Measurements from ENCODE around the gene SLC47A2. TPM values are rescaled to one million over a fixed set of nuclear protein-coding genes. Genes with fewer than 3 reads are reported as not detected.

The SLC47A2 gene
- polyA plus RNA-seq, 1 donor from 2014 or later = not detected

- Histone ChIP-seq H3K9me3 (ENCODE audit: low read length) (no peaks in the 10 kb centered on the region), H3K79me2 (replicated peaks; ENCODE audit: insufficient read depth, low read length) (no peaks in the 10 kb centered on the region), H3K27me3 (ENCODE audit: insufficient read depth, low read depth, low read length) (no peaks in the 10 kb centered on the region), H4K20me1 (ENCODE audit: insufficient read depth) (no peaks in the 10 kb centered on the region), H3K4me3 (ENCODE audit: low read length) (no peak overlapping the region), H3K9me2 (ENCODE audit: insufficient read depth, low read length) (no peaks in the 10 kb centered on the region), H3K4me2 (ENCODE audit: low read length) (no peak overlapping the region), H3K9ac (ENCODE audit: low read length) (no peak overlapping the region), H3F3A (ENCODE audit: insufficient read depth, low read length, poor library complexity, severe bottlenecking) (no peaks in the 10 kb centered on the region), H3K36me3 (ENCODE audit: insufficient read depth, low read length) (no peaks in the 10 kb centered on the region), H3K27ac (ENCODE audit: low read length) (no peak overlapping the region), H2AFZ (ENCODE audit: low read depth, low read length) (no peak overlapping the region)
- TF ChIP-seq CTCF (IDR thresholded peaks at IDR 0.05; ENCODE audit: poor library complexity, severe bottlenecking) (no peak), POLR2AphosphoS5 (IDR thresholded peaks at IDR 0.05) (no peak), SMC3 (conservative IDR thresholded peaks at IDR 0.05; ENCODE audit: poor library complexity) (no peak), REST (IDR thresholded peaks at IDR 0.05; ENCODE audit: borderline replicate concordance) (no peak), TAF1 (IDR thresholded peaks at IDR 0.05; ENCODE audit: low read depth) (no peak), RAD21 (conservative IDR thresholded peaks at IDR 0.05) (no peak), MXI1 (conservative IDR thresholded peaks at IDR 0.05; ENCODE audit: poor library complexity, severe bottlenecking) (no peak), EZH2 (IDR thresholded peaks at IDR 0.05; ENCODE audit: borderline replicate concordance, insufficient read depth, low read length, poor library complexity, severe bottlenecking) (no peak), EP300 (conservative IDR thresholded peaks at IDR 0.05; ENCODE audit: poor library complexity, severe bottlenecking) (no peak)
These were observed 27.0 kb upstream of the SLC47A2 start for GRCh38 chr17:19743101-19744100.

- no peak overlapping the region for H3K4me3 ChIP-seq (ENCODE audit: low read length)
- no peak overlapping the region for H2AFZ ChIP-seq (ENCODE audit: low read depth, low read length)
- no peak for TF ChIP-seq RAD21 (conservative IDR thresholded peaks at IDR 0.05)
- no peak for TF ChIP-seq POLR2AphosphoS5 (IDR thresholded peaks at IDR 0.05)
- TF ChIP-seq REST (IDR thresholded peaks at IDR 0.05; ENCODE audit: borderline replicate concordance) = no peak
- no peak for TF ChIP-seq TAF1 (IDR thresholded peaks at IDR 0.05; ENCODE audit: low read depth)
- TF ChIP-seq EP300 (conservative IDR thresholded peaks at IDR 0.05; ENCODE audit: poor library complexity, severe bottlenecking) = no peak
- TF ChIP-seq CTCF (IDR thresholded peaks at IDR 0.05; ENCODE audit: poor library complexity, severe bottlenecking) = no peak
- no peak for TF ChIP-seq SMC3 (conservative IDR thresholded peaks at IDR 0.05; ENCODE audit: poor library complexity)
- no peak for TF ChIP-seq EZH2 (IDR thresholded peaks at IDR 0.05; ENCODE audit: borderline replicate concordance, insufficient read depth, low read length, poor library complexity, severe bottlenecking)
- no peak for TF ChIP-seq MXI1 (conservative IDR thresholded peaks at IDR 0.05; ENCODE audit: poor library complexity, severe bottlenecking)
- no peaks in the 10 kb centered on the region for H3K79me2 ChIP-seq (replicated peaks; ENCODE audit: insufficient read depth, low read length)
- H3K9me2 ChIP-seq (ENCODE audit: insufficient read depth, low read length) = no peaks in the 10 kb centered on the region
- no peaks in the 10 kb centered on the region for H3K27me3 ChIP-seq (ENCODE audit: insufficient read depth, low read depth, low read length)
- no peaks in the 10 kb centered on the region for H3K36me3 ChIP-seq (ENCODE audit: insufficient read depth, low read length)
- H4K20me1 ChIP-seq (ENCODE audit: insufficient read depth) = no peaks in the 10 kb centered on the region
- H3K27ac ChIP-seq (ENCODE audit: low read length) = no peak overlapping the region
- no peak overlapping the region for H3K9ac ChIP-seq (ENCODE audit: low read length)
- no peaks in the 10 kb centered on the region for H3F3A ChIP-seq (ENCODE audit: insufficient read depth, low read length, poor library complexity, severe bottlenecking)
- no peaks in the 10 kb centered on the region for H3K9me3 ChIP-seq (ENCODE audit: low read length)
- H3K4me2 ChIP-seq (ENCODE audit: low read length) = no peak overlapping the region
These were observed 26.1 kb upstream of the SLC47A2 start for GRCh38 chr17:19742495-19742894.
